T-cell (primary cell): Measurements from ENCODE around the gene PIP4K2A. TPM values are rescaled to one million over a fixed set of nuclear protein-coding genes. Genes with fewer than 3 reads are reported as not detected.

Experiments
- ATAC-seq, 4 experiments: fragments of 200-7000 bp in 3 of 4; fragments of 150-1000 bp in 1 of 4; cut with Tn5 transposase; replicated peaks in 1 of 4; 1 replicate in 3 of 4; 2 replicates in 1 of 4; pipeline ENCODE4 v1.10.0; 2021; ENCODE audit warnings: moderate library complexity in 3 of 4, mild to moderate bottlenecking in 2 of 4, moderate number of reproducible peaks in 1 of 4
- CTCF ChIA-PET, 2 donors: fragments of 300-600 bp; sonication (Branson Sonifier 250); formaldehyde crosslinking; loops; one replicate each; lab custom pipeline; 2022; ENCODE audit warnings: antibody characterized with exemption in 2 of 2; lab: Charles Lee
- POLR2A ChIA-PET, 2 donors: fragments of 300-600 bp; sonication (Branson Sonifier 250); formaldehyde crosslinking; loops; one replicate each; lab custom pipeline; 2022; ENCODE audit warnings: antibody characterized with exemption in 2 of 2; lab: Charles Lee
- DNase-seq, 35 experiments: peaks; one replicate each; pipeline versions ENCODE4 v3.0.0 to v3.0.0-alpha.2; 2013 to 2023
- H3K27ac ChIP-seq: one replicate; pipeline ENCODE4 v1.5.1; 2013; ENCODE audit warnings: low read length
- H3K27me3 ChIP-seq, 2 experiments: replicated peaks in 1 of 2; 1 replicate in 1 of 2; 2 replicates in 1 of 2; pipeline versions ENCODE4 v1.6.1 to v1.7.0; 2013; ENCODE audit warnings: low read length in 1 of 2, mixed read lengths in 1 of 2; ENCODE audit not compliant: control insufficient read depth in 2 of 2, insufficient read depth in 2 of 2; ENCODE audit errors: extremely low read depth in 1 of 2
- H3K36me3 ChIP-seq, 2 donors: 1 replicate in 1 of 2; 2 replicates in 1 of 2; pipeline versions ENCODE4 v1.6.1 to v1.7.0; 2013; ENCODE audit warnings: low read length in 1 of 2; ENCODE audit not compliant: control insufficient read depth in 2 of 2, insufficient read depth in 1 of 2; ENCODE audit errors: extremely low read depth in 1 of 2
- H3K4me1 ChIP-seq, 2 experiments: 1 replicate in 1 of 2; 2 replicates in 1 of 2; pipeline versions ENCODE4 v1.6.1 to v1.7.0; 2013; ENCODE audit warnings: low read length in 2 of 2, mixed read lengths in 1 of 2; ENCODE audit not compliant: insufficient read depth in 2 of 2, control insufficient read depth in 1 of 2; ENCODE audit errors: extremely low read depth in 1 of 2
- H3K4me3 ChIP-seq, 2 donors: 1 replicate in 1 of 2; 2 replicates in 1 of 2; pipeline versions ENCODE4 v1.5.1 to v1.7.0; 2013; ENCODE audit warnings: mild to moderate bottlenecking in 2 of 2, low read length in 1 of 2, moderate library complexity in 1 of 2; ENCODE audit not compliant: control insufficient read depth in 1 of 2; ENCODE audit errors: extremely low read depth in 1 of 2
- H3K9me3 ChIP-seq: 2 replicates; pipeline ENCODE4 v1.7.0; 2013
- H3K27ac Mint-ChIP-seq, 2 donors: one replicate each; pipeline ENCODE4 v1.8.0; 2020 to 2021; ENCODE audit warnings: mild to moderate bottlenecking in 2 of 2, mixed read lengths in 2 of 2
- H3K27me3 Mint-ChIP-seq, 2 donors: one replicate each; pipeline ENCODE4 v1.8.0; 2021 to 2022; ENCODE audit warnings: mixed read lengths in 2 of 2
- H3K36me3 Mint-ChIP-seq: one replicate; pipeline ENCODE4 v1.8.0; 2021; ENCODE audit warnings: mixed read lengths
- H3K4me1 Mint-ChIP-seq, 3 donors: one replicate each; pipeline ENCODE4 v1.8.0; 2020 to 2022; ENCODE audit warnings: mixed read lengths in 3 of 3, mild to moderate bottlenecking in 1 of 3
- H3K4me3 Mint-ChIP-seq, 3 donors: one replicate each; pipeline ENCODE4 v1.8.0; 2020 to 2022; ENCODE audit warnings: mild to moderate bottlenecking in 3 of 3, mixed read lengths in 3 of 3, moderate library complexity in 3 of 3
- H3K9me3 Mint-ChIP-seq, 3 donors: one replicate each; pipeline ENCODE4 v1.8.0; 2020 to 2022; ENCODE audit warnings: mixed read lengths in 3 of 3
- WGBS: methylation state at CpG from one replicate; pipeline ENCODE4 v1.1.5; 2013; ENCODE audit warnings: missing lambda C conversion rate; ENCODE audit not compliant: insufficient coverage; 5-methylcytosine and 5-hydroxymethylcytosine counted together
- total RNA-seq, 35 experiments: library from RNA in 6 of 35; stranded (reverse) in 6 of 35; fragments of 120-200 nt in 1 of 35; gene quantifications; one replicate each; pipeline versions ENCODE4 v1.2.1 to v1.2.4 and lab custom pipeline; 2013 to 2026

The PIP4K2A gene
- total RNA-seq, 5 donors from 2014 or later (not counting 1 experiment from before 2014, with no cell fraction given): 129 to 238 (median 160) TPM

GRCh38 chr10:22593026-22593425 lies 121.4 kb downstream of the PIP4K2A start:
- Mint-ChIP-seq H3K9me3 (no peaks in the 10 kb centered on the region), H3K4me3 (no peak overlapping the region), H3K36me3 (peaks cover 51% of the 10 kb centered on the region), H3K27me3 (no peaks in the 10 kb centered on the region), H3K4me1 (peaks cover 52 to 79% (median 74%) of the 10 kb centered on the region in 3 donors), H3K27ac (peak overlapping the region; percentile 36 to 63)
- H3K36me3 ChIP-seq: peaks cover 6 to 69% of the 10 kb centered on the region in 2 donors
- 40% methylated on average over 1 of the region's 3 CpGs for WGBS
- no peaks in the 10 kb centered on the region for H3K9me3 ChIP-seq
- peak overlapping the region; percentile 10 for H3K27ac ChIP-seq
- ChIA-PET CTCF (no interaction called here), POLR2A (interaction anchor here in 1 of 2 donors (0.5 kb wide), 1 partner anchor 694 kb away, joined by 4 read pairs; no protein-coding TSS in a partner anchor)
- H3K4me1 ChIP-seq: peaks cover 3 to 49% of the 10 kb centered on the region in 2 experiments
- no peak for ATAC-seq
- DNase-seq: peak in 1 of 35 experiments; percentile 41
- no peak overlapping the region for H3K4me3 ChIP-seq
- no peaks in the 10 kb centered on the region for H3K27me3 ChIP-seq

- no peaks in the 10 kb centered on the region for H3K27me3 ChIP-seq
- no peak for DNase-seq
- H3K4me3 ChIP-seq: no peak overlapping the region
- H3K27ac ChIP-seq: no peak overlapping the region
- peaks cover 6 to 64% of the 10 kb centered on the region in 2 donors for H3K36me3 ChIP-seq
- Mint-ChIP-seq H3K27me3 (no peaks in the 10 kb centered on the region), H3K27ac (peak overlapping the region; percentile 49 to 80), H3K4me3 (no peak overlapping the region), H3K36me3 (peaks cover 58% of the 10 kb centered on the region), H3K9me3 (no peaks in the 10 kb centered on the region), H3K4me1 (peaks cover 51 to 79% (median 72%) of the 10 kb centered on the region in 3 donors)
- POLR2A ChIA-PET: interaction anchor here in 1 of 2 donors (1.1 kb wide), 1 partner anchor 122 kb away, joined by 3 read pairs; no protein-coding TSS in a partner anchor
- no peak for ATAC-seq
- WGBS: 100% methylated on average over 1 of the region's 6 CpGs
- no peaks in the 10 kb centered on the region for H3K9me3 ChIP-seq
- H3K4me1 ChIP-seq: peaks cover 0 to 34% of the 10 kb centered on the region in 2 experiments
- CTCF ChIA-PET: interaction anchor here (0.5 to 1.4 kb wide), 7 partner anchors 10 to 1179 kb away, joined by 3 to 12 read pairs (median 4); no protein-coding TSS in a partner anchor
Observed at GRCh38 chr10:22589851-22590514, 124.4 kb downstream of the PIP4K2A start.

- WGBS: 100% methylated on average over 1 of the region's 1 CpG
- ChIA-PET POLR2A (no interaction called here), CTCF (interaction anchor here in 1 of 2 donors (0.7 kb wide), 1 partner anchor 11 kb away, joined by 4 read pairs; no protein-coding TSS in a partner anchor)
- DNase-seq: no peak
- Histone ChIP-seq H3K4me3 (no peak overlapping the region), H3K27me3 (no peaks in the 10 kb centered on the region), H3K27ac (no peak overlapping the region), H3K9me3 (no peaks in the 10 kb centered on the region), H3K36me3 (peaks cover 10 to 71% of the 10 kb centered on the region in 2 donors), H3K4me1 (peaks cover 0 to 28% of the 10 kb centered on the region in 2 experiments)
- H3K4me3 Mint-ChIP-seq: no peak overlapping the region
- H3K4me1 Mint-ChIP-seq: peaks cover 53 to 80% (median 72%) of the 10 kb centered on the region in 3 donors
- no peak for ATAC-seq
- H3K27me3 Mint-ChIP-seq: no peaks in the 10 kb centered on the region
- H3K9me3 Mint-ChIP-seq: no peaks in the 10 kb centered on the region
- H3K36me3 Mint-ChIP-seq: peaks cover 69% of the 10 kb centered on the region
- peak overlapping the region in 1 of 2 donors; percentile 32 for H3K27ac Mint-ChIP-seq
Observed at GRCh38 chr10:22588462-22588861, 125.9 kb downstream of the PIP4K2A start.

GRCh38 chr10:22583683-22584082 lies 130.7 kb downstream of the PIP4K2A start:
- Mint-ChIP-seq H3K27ac (peak overlapping the region; percentile 37 to 39), H3K4me1 (peaks cover 63 to 77% (median 69%) of the 10 kb centered on the region in 3 donors), H3K36me3 (peaks cover 51% of the 10 kb centered on the region), H3K9me3 (no peaks in the 10 kb centered on the region), H3K4me3 (no peak overlapping the region), H3K27me3 (no peaks in the 10 kb centered on the region)
- H3K27ac ChIP-seq: no peak overlapping the region
- ATAC-seq (no peak), DNase-seq (no peak)
- WGBS: 90% methylated on average over 5 of the region's 5 CpGs
- H3K4me3 ChIP-seq: no peak overlapping the region
- POLR2A ChIA-PET: interaction anchor here (0.5 to 0.6 kb wide), 2 partner anchors 113 to 1252 kb away, joined by 3 to 4 read pairs; no protein-coding TSS in a partner anchor
- no peaks in the 10 kb centered on the region for H3K27me3 ChIP-seq
- peaks cover 8 to 71% of the 10 kb centered on the region in 2 donors for H3K36me3 ChIP-seq
- CTCF ChIA-PET: interaction anchor here (1.2 to 2.0 kb wide), 3 partner anchors 10 to 43 kb away, joined by 3 to 6 read pairs (median 4); no protein-coding TSS in a partner anchor
- no peaks in the 10 kb centered on the region for H3K9me3 ChIP-seq
- H3K4me1 ChIP-seq: peaks cover 0 to 20% of the 10 kb centered on the region in 2 experiments

GRCh38 chr10:22581461-22581860 lies 132.9 kb downstream of the PIP4K2A start:
- H3K27me3 Mint-ChIP-seq: no peaks in the 10 kb centered on the region
- H3K4me3 Mint-ChIP-seq: no peak overlapping the region
- no peaks in the 10 kb centered on the region for H3K27me3 ChIP-seq
- H3K4me1 ChIP-seq: peaks cover 0 to 13% of the 10 kb centered on the region in 2 experiments
- whole genome bisulfite sequencing: 80% methylated on average over 2 of the region's 2 CpGs
- ATAC-seq (no peak), DNase-seq (no peak)
- ChIA-PET CTCF (interaction anchor here (0.6 to 0.7 kb wide), 4 partner anchors 12 to 318 kb away, joined by 5 to 7 read pairs (median 6); no protein-coding TSS in a partner anchor), POLR2A (interaction anchor here in 1 of 2 donors (0.7 kb wide), 1 partner anchor 491 kb away, joined by 25 read pairs; no protein-coding TSS in a partner anchor)
- no peaks in the 10 kb centered on the region for H3K9me3 Mint-ChIP-seq
- H3K36me3 ChIP-seq: peaks cover 21 to 70% of the 10 kb centered on the region in 2 donors
- H3K4me1 Mint-ChIP-seq: peaks cover 60 to 73% (median 67%) of the 10 kb centered on the region in 3 donors
- H3K36me3 Mint-ChIP-seq: peaks cover 53% of the 10 kb centered on the region
- peak overlapping the region in 1 of 2 donors; percentile 76 for H3K27ac Mint-ChIP-seq
- no peaks in the 10 kb centered on the region for H3K9me3 ChIP-seq
- no peak overlapping the region for H3K27ac ChIP-seq
- H3K4me3 ChIP-seq: no peak overlapping the region

GRCh38 chr10:22580711-22581110 lies 133.7 kb downstream of the PIP4K2A start:
- Histone ChIP-seq H3K4me3 (no peak overlapping the region), H3K27me3 (no peaks in the 10 kb centered on the region), H3K27ac (no peak overlapping the region), H3K4me1 (peaks cover 0 to 13% of the 10 kb centered on the region in 2 experiments), H3K36me3 (peaks cover 23 to 77% of the 10 kb centered on the region in 2 donors), H3K9me3 (no peaks in the 10 kb centered on the region)
- POLR2A ChIA-PET: no interaction called here
- no peak for DNase-seq
- no peak overlapping the region for H3K4me3 Mint-ChIP-seq
- 94% methylated on average over 9 of the region's 9 CpGs for WGBS
- CTCF ChIA-PET: interaction anchor here in 1 of 2 donors (0.7 kb wide), 2 partner anchors 220 to 319 kb away, joined by 7 read pairs; no protein-coding TSS in a partner anchor
- H3K9me3 Mint-ChIP-seq: no peaks in the 10 kb centered on the region
- peaks cover 53 to 73% (median 66%) of the 10 kb centered on the region in 3 donors for H3K4me1 Mint-ChIP-seq
- peak overlapping the region in 1 of 2 donors; percentile 76 for H3K27ac Mint-ChIP-seq
- H3K27me3 Mint-ChIP-seq: no peaks in the 10 kb centered on the region
- ATAC-seq: no peak
- H3K36me3 Mint-ChIP-seq: peaks cover 49% of the 10 kb centered on the region
